Measurements from ENCODE around the gene VIM.

DNA sequence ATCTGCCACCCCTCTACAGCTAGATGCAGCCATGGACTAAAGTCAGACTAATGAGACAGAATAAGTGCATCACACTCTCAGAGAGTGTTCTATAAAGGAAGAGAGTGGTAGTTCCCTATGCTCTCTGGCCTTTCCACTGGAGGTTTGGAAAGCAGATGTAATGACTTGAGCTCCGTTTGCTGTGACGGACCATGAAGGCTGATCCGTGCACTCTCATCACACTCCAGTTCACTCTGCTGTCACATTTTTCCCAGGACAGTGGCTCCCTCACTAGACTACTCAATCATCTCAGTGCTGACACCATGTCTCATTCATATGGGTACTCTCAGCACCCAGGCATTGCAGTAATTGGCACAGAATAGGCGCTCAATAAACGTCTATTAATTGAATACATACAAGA is 46.9 kb upstream of the VIM start:
- TF ChIP-seq, protein P1, sequence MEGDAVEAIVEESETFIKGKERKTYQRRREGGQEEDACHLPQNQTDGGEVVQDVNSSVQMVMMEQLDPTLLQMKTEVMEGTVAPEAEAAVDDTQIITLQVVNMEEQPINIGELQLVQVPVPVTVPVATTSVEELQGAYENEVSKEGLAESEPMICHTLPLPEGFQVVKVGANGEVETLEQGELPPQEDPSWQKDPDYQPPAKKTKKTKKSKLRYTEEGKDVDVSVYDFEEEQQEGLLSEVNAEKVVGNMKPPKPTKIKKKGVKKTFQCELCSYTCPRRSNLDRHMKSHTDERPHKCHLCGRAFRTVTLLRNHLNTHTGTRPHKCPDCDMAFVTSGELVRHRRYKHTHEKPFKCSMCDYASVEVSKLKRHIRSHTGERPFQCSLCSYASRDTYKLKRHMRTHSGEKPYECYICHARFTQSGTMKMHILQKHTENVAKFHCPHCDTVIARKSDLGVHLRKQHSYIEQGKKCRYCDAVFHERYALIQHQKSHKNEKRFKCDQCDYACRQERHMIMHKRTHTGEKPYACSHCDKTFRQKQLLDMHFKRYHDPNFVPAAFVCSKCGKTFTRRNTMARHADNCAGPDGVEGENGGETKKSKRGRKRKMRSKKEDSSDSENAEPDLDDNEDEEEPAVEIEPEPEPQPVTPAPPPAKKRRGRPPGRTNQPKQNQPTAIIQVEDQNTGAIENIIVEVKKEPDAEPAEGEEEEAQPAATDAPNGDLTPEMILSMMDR (IDR thresholded peaks at IDR 0.05) = no peak
- no peak for TF ChIP-seq POLR2A (IDR thresholded peaks at IDR 0.05)
- no peak for TF ChIP-seq EP300 (IDR thresholded peaks at IDR 0.05)
